Parathyroid adenoma (tissue), 2 donors: ENCODE results near the gene CMTM5.
"Not testable (repeated sequence)": the region's sequence is repeated elsewhere in the genome, so short reads cannot be mapped to it uniquely, and the experiment has no call there.

Source experiments
- H2AFZ ChIP-seq: fragments of 300-600 bp; sonication (generic); one replicate; pipeline ENCODE4 v1.7.0; 2017; ENCODE audit warnings: antibody characterized with exemption, mild to moderate bottlenecking
- H3K27ac ChIP-seq: fragments of 300-600 bp; sonication (generic); one replicate; pipeline ENCODE4 v1.7.0; 2017
- H3K27me3 ChIP-seq: fragments of 300-600 bp; sonication (generic); one replicate; pipeline ENCODE4 v1.7.0; 2017; ENCODE audit warnings: low read length; ENCODE audit not compliant: control insufficient read depth, insufficient read depth
- H3K36me3 ChIP-seq: fragments of 300-600 bp; sonication (generic); one replicate; pipeline ENCODE4 v1.7.0; 2017; ENCODE audit warnings: low read length; ENCODE audit not compliant: control insufficient read depth, insufficient read depth
- H3K4me1 ChIP-seq: fragments of 300-600 bp; sonication (generic); one replicate; pipeline ENCODE4 v1.7.0; 2017; ENCODE audit warnings: control low read depth
- H3K4me2 ChIP-seq: fragments of 300-600 bp; sonication (generic); one replicate; pipeline ENCODE4 v1.7.0; 2017; ENCODE audit warnings: low read length
- H3K4me3 ChIP-seq: fragments of 300-600 bp; sonication (generic); one replicate; pipeline ENCODE4 v1.7.0; 2017; ENCODE audit warnings: low read depth, low read length
- H3K79me2 ChIP-seq: fragments of 300-600 bp; sonication (generic); one replicate; pipeline ENCODE4 v1.7.0; 2017; ENCODE audit warnings: control low read depth
- H3K9ac ChIP-seq: fragments of 300-600 bp; sonication (generic); one replicate; pipeline ENCODE4 v1.7.0; 2017; ENCODE audit warnings: mild to moderate bottlenecking
- H3K9me3 ChIP-seq: fragments of 300-600 bp; sonication (generic); one replicate; pipeline ENCODE4 v1.7.0; 2017; ENCODE audit warnings: low read length; ENCODE audit not compliant: control insufficient read depth
- CTCF ChIP-seq: fragments of 300-600 bp; sonication (generic); IDR thresholded peaks from one replicate; pipeline ENCODE4 v1.7.0; 2017; ENCODE audit warnings: antibody characterized with exemption, mild to moderate bottlenecking
- donor health status: primary hyperparathyroidism.

CMTM5 gene

GRCh38 chr14:23421594-23421993 lies 44.7 kb downstream of the CMTM5 start:
- H2AFZ ChIP-seq = no peak overlapping the region
- TF ChIP-seq CTCF = no peak
- no peaks in the 10 kb centered on the region for H3K79me2 ChIP-seq
- no peaks in the 10 kb centered on the region for H3K36me3 ChIP-seq
- H3K27me3 ChIP-seq = no peaks in the 10 kb centered on the region
- no peak overlapping the region for H3K4me2 ChIP-seq
- no peaks in the 10 kb centered on the region for H3K4me1 ChIP-seq
- H3K27ac ChIP-seq = no peak overlapping the region
- H3K9ac ChIP-seq = no peak overlapping the region
- no peaks in the 10 kb centered on the region for H3K9me3 ChIP-seq
- no peak overlapping the region for H3K4me3 ChIP-seq

DNA sequence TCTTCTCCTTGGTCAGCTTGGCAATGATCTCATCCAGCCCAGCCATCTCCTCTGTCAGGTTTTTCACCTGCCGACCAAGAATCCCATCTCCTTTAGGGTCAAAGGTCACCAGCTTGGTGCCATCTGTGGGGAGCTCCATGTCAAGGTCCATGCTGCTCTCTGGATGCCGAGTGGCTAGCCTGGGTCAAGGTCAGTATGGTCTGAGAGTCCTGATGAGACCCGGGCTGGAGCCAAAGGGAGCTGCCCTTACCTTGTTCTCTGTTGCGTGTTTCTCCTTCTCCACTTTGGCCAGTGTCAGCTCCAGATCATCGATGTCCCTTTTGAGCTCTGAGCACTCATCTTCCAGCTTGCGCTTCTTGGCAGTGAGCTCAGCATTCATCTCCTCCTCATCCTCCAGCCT lies 46.8 kb downstream of the CMTM5 start:
- no peak for TF ChIP-seq CTCF
- H3K27me3 ChIP-seq = no peaks in the 10 kb centered on the region
- no peaks in the 10 kb centered on the region for H3K36me3 ChIP-seq

GRCh38 chr14:23425169-23425568 lies 48.3 kb downstream of the CMTM5 start:
- Histone ChIP-seq H3K27ac (no peak overlapping the region), H3K4me2 (no peak overlapping the region), H3K9ac (no peak overlapping the region), H2AFZ (no peak overlapping the region), H3K4me1 (no peaks in the 10 kb centered on the region), H3K27me3 (no peaks in the 10 kb centered on the region), H3K36me3 (no peaks in the 10 kb centered on the region), H3K79me2 (no peaks in the 10 kb centered on the region), H3K4me3 (no peak overlapping the region), H3K9me3 (no peaks in the 10 kb centered on the region)
- no peak for TF ChIP-seq CTCF

More for the DNA sequence above, 46.8 kb downstream of the CMTM5 start:
- H3K4me3 ChIP-seq = no peak overlapping the region
- no peak overlapping the region for H3K4me2 ChIP-seq
- no peaks in the 10 kb centered on the region for H3K4me1 ChIP-seq
- H3K79me2 ChIP-seq = no peaks in the 10 kb centered on the region
- no peaks in the 10 kb centered on the region for H3K9me3 ChIP-seq
- H2AFZ ChIP-seq = no peak overlapping the region
- no peak overlapping the region for H3K27ac ChIP-seq
- no peak overlapping the region for H3K9ac ChIP-seq

DNA sequence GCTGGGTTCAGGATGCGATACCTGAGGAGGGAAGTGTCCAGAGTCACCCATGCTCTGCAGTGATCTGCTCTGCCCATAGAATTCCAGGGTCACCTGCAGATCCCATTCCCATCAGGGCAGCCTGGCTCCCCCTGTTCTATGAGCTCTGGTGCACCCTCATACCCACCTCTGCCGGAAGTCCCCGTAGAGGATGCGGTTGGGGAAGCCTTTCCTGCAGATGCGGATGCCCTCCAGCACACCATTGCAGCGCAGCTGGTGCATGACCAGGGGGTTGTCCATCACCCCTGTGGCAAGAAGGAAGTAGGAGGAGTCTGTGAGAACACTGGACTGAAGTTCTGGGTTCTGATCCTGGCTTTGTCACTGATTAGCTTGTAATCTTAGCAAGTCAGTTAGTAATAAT lies 49.0 kb downstream of the CMTM5 start:
- not testable (repeated sequence) for H3K79me2 ChIP-seq, H3K27me3 ChIP-seq, H3K9me3 ChIP-seq, H2AFZ ChIP-seq, H3K4me2 ChIP-seq, H3K27ac ChIP-seq, H3K4me1 ChIP-seq, H3K36me3 ChIP-seq, H3K4me3 ChIP-seq, H3K9ac ChIP-seq

DNA sequence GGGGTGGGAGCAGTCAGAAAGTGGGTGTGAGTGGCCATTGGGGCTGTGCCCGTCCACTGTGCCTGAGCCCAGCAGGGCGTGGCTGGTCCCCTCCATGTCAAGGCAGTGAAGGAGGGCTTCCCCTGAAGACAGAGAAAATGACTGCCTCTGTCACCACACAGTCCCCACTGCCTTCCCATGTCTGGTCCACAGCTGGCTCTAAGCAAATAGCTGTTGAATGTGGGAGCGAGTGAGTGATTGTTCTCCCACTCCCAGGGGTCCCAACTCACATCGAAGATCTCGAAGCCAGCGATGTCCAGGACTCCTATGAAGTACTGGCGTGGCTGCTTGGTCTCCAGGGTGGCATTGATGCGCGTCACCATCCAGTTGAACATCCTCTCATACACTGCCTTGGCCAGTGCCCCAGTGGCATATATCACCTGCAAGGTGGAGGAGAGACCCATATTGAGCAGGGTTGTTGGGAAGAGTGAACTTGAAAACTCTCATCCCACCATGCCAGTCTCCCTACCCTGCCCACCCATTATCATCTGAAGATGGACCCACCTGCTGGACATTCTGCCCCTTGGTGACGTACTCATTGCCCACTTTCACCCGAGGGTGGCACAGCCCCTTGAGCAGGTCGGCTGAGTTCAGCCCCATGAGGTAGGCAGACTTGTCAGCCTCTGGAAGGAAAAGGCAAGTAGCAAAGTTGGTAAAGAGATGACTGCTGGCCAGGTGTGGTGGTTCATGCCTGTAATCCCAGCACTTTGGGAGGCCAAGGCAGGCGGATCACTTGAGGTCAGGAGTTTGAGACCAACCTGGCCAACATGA lies 52.0 kb downstream of the CMTM5 start:
- TF ChIP-seq CTCF = no peak
- H3K27ac ChIP-seq = no peak overlapping the region
- H2AFZ ChIP-seq = no peak overlapping the region
- H3K4me1 ChIP-seq = no peaks in the 10 kb centered on the region
- no peaks in the 10 kb centered on the region for H3K27me3 ChIP-seq
- H3K9me3 ChIP-seq = no peaks in the 10 kb centered on the region
- no peaks in the 10 kb centered on the region for H3K79me2 ChIP-seq
- H3K4me3 ChIP-seq = no peak overlapping the region
- H3K36me3 ChIP-seq = no peaks in the 10 kb centered on the region
- no peak overlapping the region for H3K4me2 ChIP-seq
- no peak overlapping the region for H3K9ac ChIP-seq
